Activated B cell treated with CpG ODN at 0.5 μM for 24 hours (primary cell): ENCODE results near the gene CHN1. TPM values are rescaled to one million over a fixed set of nuclear protein-coding genes. Genes with fewer than 3 reads are reported as not detected.

Source experiments
- ATAC-seq: fragments of 200-7000 bp; cut with Tn5 transposase; one replicate; pipeline ENCODE4 v1.10.0; 2021; ENCODE audit warnings: low read depth, mild to moderate bottlenecking, moderate library complexity
- CTCF ChIA-PET: fragments of 350-600 bp; sonication (Branson Sonifier 250); formaldehyde crosslinking; loops from one replicate; lab custom pipeline; 2021; ENCODE audit warnings: antibody characterized with exemption; lab: Charles Lee
- POLR2A ChIA-PET: fragments of 350-600 bp; sonication (Branson Sonifier 250); formaldehyde crosslinking; loops from one replicate; lab custom pipeline; 2021; ENCODE audit warnings: antibody characterized with exemption; lab: Charles Lee
- DNase-seq: peaks from one replicate; pipeline ENCODE4 v3.0.0; 2022
- H3K27ac Mint-ChIP-seq: one replicate; pipeline ENCODE4 v1.8.0; 2020; ENCODE audit warnings: mixed read lengths
- H3K27me3 Mint-ChIP-seq: one replicate; pipeline ENCODE4 v1.8.0; 2021; ENCODE audit warnings: mixed read lengths
- H3K36me3 Mint-ChIP-seq: one replicate; pipeline ENCODE4 v1.8.0; 2021; ENCODE audit warnings: low read depth, mixed read lengths
- H3K4me1 Mint-ChIP-seq: one replicate; pipeline ENCODE4 v1.8.0; 2021; ENCODE audit warnings: mixed read lengths
- H3K4me3 Mint-ChIP-seq: one replicate; pipeline ENCODE4 v1.8.0; 2020; ENCODE audit warnings: mild to moderate bottlenecking, mixed read lengths
- H3K9me3 Mint-ChIP-seq: one replicate; pipeline ENCODE4 v1.8.0; 2020; ENCODE audit warnings: mixed read lengths
- CTCF ChIP-seq: fragments of 200-600 bp; IDR thresholded peaks from one replicate; pipeline ENCODE4 v1.8.0; 2022; ENCODE audit warnings: antibody characterized with exemption, mild to moderate bottlenecking
- intact Hi-C: fragments of 100-400 bp; cut with micrococcal nuclease; formaldehyde crosslinking; loops from one replicate; pipeline ENCODE4 v1.15.1; 2024
- total RNA-seq: library from RNA; stranded (reverse); gene quantifications from 2 replicates; pipeline ENCODE4 v1.2.3, GENCODE V29; 2022

Gene CHN1
- total RNA-seq, 1 donor from 2014 or later: 0.80 TPM

GRCh38 chr2:174784316-174784715, 220.9 kb downstream of the CHN1 start:
- TF ChIP-seq CTCF: no peak
- H3K9me3 Mint-ChIP-seq: no peaks in the 10 kb centered on the region
- no peak overlapping the region for H3K27ac Mint-ChIP-seq
- ChIA-PET CTCF (no interaction called here), POLR2A (no interaction called here)
- no peaks in the 10 kb centered on the region for H3K36me3 Mint-ChIP-seq
- ATAC-seq (no peak), DNase-seq (no peak)
- H3K4me3 Mint-ChIP-seq: no peak overlapping the region
- peaks cover 2% of the 10 kb centered on the region for H3K4me1 Mint-ChIP-seq
- intact Hi-C loops: no loop called here
- H3K27me3 Mint-ChIP-seq: peaks cover 10% of the 10 kb centered on the region

GRCh38 chr2:174781996-174782395, 223.2 kb downstream of the CHN1 start:
- Mint-ChIP-seq H3K4me1 (no peaks in the 10 kb centered on the region), H3K27me3 (peaks cover 10% of the 10 kb centered on the region), H3K27ac (no peak overlapping the region), H3K9me3 (no peaks in the 10 kb centered on the region), H3K36me3 (no peaks in the 10 kb centered on the region), H3K4me3 (no peak overlapping the region)
- POLR2A ChIA-PET: interaction anchor here (0.6 kb wide), 1 partner anchor 45 kb away, joined by 3 read pairs; no protein-coding TSS in a partner anchor
- TF ChIP-seq CTCF: no peak
- intact Hi-C loops: no loop called here
- CTCF ChIA-PET: no interaction called here
- no peak for DNase-seq
- ATAC-seq: no peak

- Mint-ChIP-seq H3K4me1 (no peaks in the 10 kb centered on the region), H3K4me3 (no peak overlapping the region), H3K27me3 (peaks cover 10% of the 10 kb centered on the region), H3K27ac (no peak overlapping the region), H3K36me3 (no peaks in the 10 kb centered on the region), H3K9me3 (no peaks in the 10 kb centered on the region)
- DNase-seq: no peak
- no peak for ATAC-seq
- CTCF ChIA-PET: no interaction called here
- POLR2A ChIA-PET: no interaction called here
- TF ChIP-seq CTCF: no peak
- intact Hi-C loops: no loop called here
These were observed 223.9 kb downstream of the CHN1 start for GRCh38 chr2:174781298-174781697.

GRCh38 chr2:174780856-174781255, 224.3 kb downstream of the CHN1 start:
- ChIA-PET CTCF (no interaction called here), POLR2A (no interaction called here)
- Mint-ChIP-seq H3K27me3 (peaks cover 10% of the 10 kb centered on the region), H3K4me3 (no peak overlapping the region), H3K4me1 (peaks cover 4% of the 10 kb centered on the region), H3K36me3 (no peaks in the 10 kb centered on the region), H3K9me3 (no peaks in the 10 kb centered on the region), H3K27ac (no peak overlapping the region)
- no peak for TF ChIP-seq CTCF
- intact Hi-C loops: no loop called here
- ATAC-seq (no peak), DNase-seq (no peak)

- Mint-ChIP-seq H3K36me3 (no peaks in the 10 kb centered on the region), H3K27me3 (peaks cover 6% of the 10 kb centered on the region), H3K4me3 (no peak overlapping the region), H3K4me1 (peaks cover 7% of the 10 kb centered on the region), H3K9me3 (no peaks in the 10 kb centered on the region), H3K27ac (no peak overlapping the region)
- POLR2A ChIA-PET: no interaction called here
- no peak for TF ChIP-seq CTCF
- CTCF ChIA-PET: interaction anchor here (0.7 kb wide), 1 partner anchor 80 kb away, joined by 3 read pairs; no protein-coding TSS in a partner anchor
- intact Hi-C loops: no loop called here
- DNase-seq (no peak), ATAC-seq (no peak)
These were observed 224.9 kb downstream of the CHN1 start for GRCh38 chr2:174780191-174780840.
